Measurements from ENCODE around the gene RABGAP1L.

RABGAP1L gene

GRCh38 chr1:174289644-174290310 is 130.5 kb downstream of the RABGAP1L start:
- no peak for TF ChIP-seq CTCF (IDR thresholded peaks at IDR 0.05; ENCODE audit: control extremely low read depth, extremely low read depth, low read depth, missing control alignments)
- no peak for DNase-seq (ENCODE audit: extremely low spot score)
- ChIA-PET POLR2A (no interaction called here), CTCF (interaction anchor here (1.0 to 1.5 kb wide), 5 partner anchors 10 to 72 kb away, joined by 3 to 4 read pairs (median 3); no protein-coding TSS in a partner anchor)

GRCh38 chr1:174291059-174291458 is 131.7 kb downstream of the RABGAP1L start:
- ChIA-PET POLR2A (no interaction called here), CTCF (interaction anchor here (1.2 kb wide), 1 partner anchor 28 kb away, joined by 4 read pairs; no protein-coding TSS in a partner anchor)
- no peak for DNase-seq (ENCODE audit: extremely low spot score)
- no peak for TF ChIP-seq CTCF (IDR thresholded peaks at IDR 0.05; ENCODE audit: control extremely low read depth, extremely low read depth, low read depth, missing control alignments)

- ChIA-PET POLR2A (no interaction called here), CTCF (no interaction called here)
- DNase-seq (ENCODE audit: extremely low spot score), result no peak
- TF ChIP-seq CTCF (IDR thresholded peaks at IDR 0.05; ENCODE audit: control extremely low read depth, extremely low read depth, low read depth, missing control alignments), result no peak
Measured at GRCh38 chr1:174296309-174296708, 137.0 kb downstream of the RABGAP1L start.

GRCh38 chr1:174297351-174297750 is 138.0 kb downstream of the RABGAP1L start:
- TF ChIP-seq CTCF (IDR thresholded peaks at IDR 0.05; ENCODE audit: control extremely low read depth, extremely low read depth, low read depth, missing control alignments), result no peak
- POLR2A ChIA-PET, result no interaction called here
- DNase-seq (ENCODE audit: extremely low spot score), result no peak
- CTCF ChIA-PET, result interaction anchor here (0.6 kb wide), 1 partner anchor 221 kb away, joined by 3 read pairs; no protein-coding TSS in a partner anchor

- CTCF ChIA-PET, result no interaction called here
Measured at GRCh38 chr1:174301295-174302077, 142.2 kb downstream of the RABGAP1L start.

GRCh38 chr1:174308604-174309003 is 149.3 kb downstream of the RABGAP1L start:
- no peak for TF ChIP-seq CTCF (IDR thresholded peaks at IDR 0.05; ENCODE audit: control extremely low read depth, extremely low read depth, low read depth, missing control alignments)
- CTCF ChIA-PET, result interaction anchor here (1.8 kb wide), 1 partner anchor 46 kb away, joined by 4 read pairs; no protein-coding TSS in a partner anchor
- POLR2A ChIA-PET, result no interaction called here
- DNase-seq (ENCODE audit: extremely low spot score), result no peak

More at GRCh38 chr1:174301295-174302077, 142.2 kb downstream of the RABGAP1L start:
- POLR2A ChIA-PET, result no interaction called here
- TF ChIP-seq CTCF (IDR thresholded peaks at IDR 0.05; ENCODE audit: control extremely low read depth, extremely low read depth, low read depth, missing control alignments), result no peak
- no peak for DNase-seq (ENCODE audit: extremely low spot score)
